ENCODE data around the gene TTC28.

DNA sequence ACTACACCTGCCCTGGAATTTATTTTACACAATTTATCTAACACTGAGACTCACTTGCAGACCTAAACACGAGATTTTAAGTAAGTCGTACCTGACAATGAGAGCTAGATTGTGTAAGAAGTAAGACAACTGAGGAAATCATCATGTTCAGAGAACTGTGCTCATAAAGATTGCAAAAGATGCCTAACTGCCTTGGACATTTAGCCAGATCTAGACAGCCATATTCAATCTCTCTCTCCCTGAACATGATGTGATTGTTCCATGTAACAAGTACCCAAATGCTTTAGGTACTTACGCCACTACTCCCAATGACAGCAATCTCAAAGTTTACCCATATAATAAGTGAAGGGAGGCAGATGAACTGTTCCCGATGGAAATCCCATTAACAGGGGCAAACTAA is 550.8 kb downstream of the TTC28 start:
- TF ChIP-seq CTCF (conservative IDR thresholded peaks at IDR 0.05; ENCODE audit: low read length) (no peak), EZH2phosphoT487 (IDR thresholded peaks at IDR 0.05; ENCODE audit: borderline replicate concordance) (no peak)

Data from Loucy (cell line).